Measurements from ENCODE around the gene SLC6A20.

DNA sequence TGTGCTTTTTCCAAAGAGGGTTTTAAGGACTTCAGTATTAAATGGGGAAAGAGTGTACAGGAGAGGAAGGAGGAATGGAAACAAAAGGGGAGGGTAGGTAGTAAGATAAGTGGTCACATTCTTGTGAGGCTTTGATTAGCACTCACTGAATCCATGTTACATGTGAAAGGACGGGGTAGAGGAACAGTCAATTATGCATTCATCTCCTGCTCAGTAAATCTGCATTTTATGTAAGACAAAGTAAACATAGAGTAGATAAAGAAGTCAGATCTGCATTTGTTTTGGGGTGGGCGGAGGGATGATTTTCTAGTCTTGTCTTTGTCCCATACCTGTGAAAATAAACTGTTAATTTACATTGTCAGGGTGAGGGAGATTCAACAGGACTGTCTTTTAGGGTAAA, 56.3 kb downstream of the SLC6A20 start:
- TF ChIP-seq, protein P1, sequence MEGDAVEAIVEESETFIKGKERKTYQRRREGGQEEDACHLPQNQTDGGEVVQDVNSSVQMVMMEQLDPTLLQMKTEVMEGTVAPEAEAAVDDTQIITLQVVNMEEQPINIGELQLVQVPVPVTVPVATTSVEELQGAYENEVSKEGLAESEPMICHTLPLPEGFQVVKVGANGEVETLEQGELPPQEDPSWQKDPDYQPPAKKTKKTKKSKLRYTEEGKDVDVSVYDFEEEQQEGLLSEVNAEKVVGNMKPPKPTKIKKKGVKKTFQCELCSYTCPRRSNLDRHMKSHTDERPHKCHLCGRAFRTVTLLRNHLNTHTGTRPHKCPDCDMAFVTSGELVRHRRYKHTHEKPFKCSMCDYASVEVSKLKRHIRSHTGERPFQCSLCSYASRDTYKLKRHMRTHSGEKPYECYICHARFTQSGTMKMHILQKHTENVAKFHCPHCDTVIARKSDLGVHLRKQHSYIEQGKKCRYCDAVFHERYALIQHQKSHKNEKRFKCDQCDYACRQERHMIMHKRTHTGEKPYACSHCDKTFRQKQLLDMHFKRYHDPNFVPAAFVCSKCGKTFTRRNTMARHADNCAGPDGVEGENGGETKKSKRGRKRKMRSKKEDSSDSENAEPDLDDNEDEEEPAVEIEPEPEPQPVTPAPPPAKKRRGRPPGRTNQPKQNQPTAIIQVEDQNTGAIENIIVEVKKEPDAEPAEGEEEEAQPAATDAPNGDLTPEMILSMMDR (IDR thresholded peaks at IDR 0.05), result no peak
- TF ChIP-seq POLR2A (IDR thresholded peaks at IDR 0.05), result no peak

Measured in Peyer's patch (tissue), 4 donors.